A549 (cell line): ENCODE results near the gene DDI2. TPM values are rescaled to one million over a fixed set of nuclear protein-coding genes. Genes with fewer than 3 reads are reported as not detected.
"Not testable (repeated sequence)": the region's sequence is repeated elsewhere in the genome, so short reads cannot be mapped to it uniquely, and the experiment has no call there.

Experiments
- ATAC-seq, 2 experiments: fragments of 200-7000 bp in 1 of 2; fragments of >200 bp in 1 of 2; cut with Nextera tagmentation in 1 of 2; cut with Tn5 transposase in 1 of 2; 3 replicates each; pipeline versions ENCODE4 v1.8.0 to v1.9.1; 2018 to 2020; ENCODE audit warnings: mild to moderate bottlenecking in 1 of 2, moderate library complexity in 1 of 2
- CTCF ChIA-PET: fragments of 300-600 bp; sonication (Branson Sonifier 250); formaldehyde crosslinking; extraction: SDS; loops from one replicate; lab custom pipeline; 2021; ENCODE audit warnings: antibody characterized with exemption, inconsistent platforms; lab: Yijun Ruan, JAX
- POLR2A ChIA-PET: fragments of 350-600 bp; formaldehyde crosslinking; extraction: SDS; loops from one replicate; lab custom pipeline; 2021; ENCODE audit warnings: antibody characterized with exemption, inconsistent platforms; lab: Yijun Ruan, JAX
- DNase-seq, 2 experiments: peaks; one replicate each; pipeline versions ENCODE4 v3.0.0 to v3.0.0-alpha.2; 2011 to 2016; ENCODE audit warnings: low read depth in 1 of 2, low spot score in 1 of 2
- FAIRE-seq: peaks from 2 replicates; lab custom pipeline; 2011; peaks lifted over from hg19 to GRCh38; lab: Jason Lieb, UNC
- H3K27ac ChIP-seq, 2 experiments: fragments of >200 bp; sonication (Bioruptor Twin); formaldehyde crosslinking; 3 replicates each; pipeline ENCODE4 v1.5.1; 2016 to 2017
- H3K4me1 ChIP-seq: fragments of >200 bp; sonication (Bioruptor Twin); formaldehyde crosslinking; 3 replicates; pipeline ENCODE4 v1.6.1; 2016
- H3K4me2 ChIP-seq: fragments of >200 bp; sonication (Bioruptor Twin); formaldehyde crosslinking; 3 replicates; pipeline ENCODE4 v1.6.1; 2016
- H3K4me3 ChIP-seq: fragments of >200 bp; sonication (Bioruptor Twin); formaldehyde crosslinking; 3 replicates; pipeline ENCODE4 v1.5.1; 2016
- H3K9me3 ChIP-seq: fragments of >200 bp; sonication (Bioruptor Twin); formaldehyde crosslinking; 3 replicates; pipeline ENCODE4 v1.6.1; 2016
- ATOH8 ChIP-seq: fragments of 250-450 bp; sonication (Bioruptor Pico); IDR thresholded peaks from 2 replicates; pipeline ENCODE4 v1.5.0; 2020; ENCODE audit warnings: low read depth, mild to moderate bottlenecking, moderate library complexity
- BHLHE40 ChIP-seq: IDR thresholded peaks from 2 replicates; pipeline ENCODE4 v1.6.1; 2012; ENCODE audit warnings: low read depth, low read length, inconsistent platforms
- CBX8 ChIP-seq: fragments of 200-600 bp; sonication (generic); IDR thresholded peaks from 2 replicates; pipeline ENCODE4 v1.6.1; 2016
- CEBPB ChIP-seq, 2 experiments: fragments of >200 bp in 1 of 2; sonication (Bioruptor Twin) in 1 of 2; formaldehyde crosslinking in 1 of 2; IDR thresholded peaks; 2 replicates each; pipeline ENCODE4 v1.6.1; 2012 to 2016
- CTCF ChIP-seq: fragments of >200 bp; sonication (Bioruptor Twin); formaldehyde crosslinking; IDR thresholded peaks from 3 replicates; pipeline ENCODE4 v1.5.1; 2016
- EHF ChIP-seq: fragments of 250-450 bp; sonication (Bioruptor Pico); IDR thresholded peaks from 2 replicates; pipeline ENCODE4 v1.5.0; 2020; ENCODE audit warnings: mild to moderate bottlenecking
- EHMT2 ChIP-seq: fragments of 200-600 bp; sonication (generic); IDR thresholded peaks from 2 replicates; pipeline ENCODE4 v1.6.1; 2016; ENCODE audit warnings: antibody characterized with exemption, low read depth, mild to moderate bottlenecking, moderate library complexity
- ESRRA ChIP-seq: fragments of 150-350 bp; IDR thresholded peaks from 2 replicates; pipeline ENCODE4 v1.6.1; 2014; ENCODE audit warnings: mild to moderate bottlenecking, low read length, borderline replicate concordance
- HDAC2 ChIP-seq: fragments of 200-600 bp; sonication (generic); IDR thresholded peaks from 2 replicates; pipeline ENCODE4 v1.6.1; 2016
- HMGXB4 ChIP-seq: fragments of 250-450 bp; sonication (Bioruptor Pico); IDR thresholded peaks from 2 replicates; pipeline ENCODE4 v1.5.0; 2021; ENCODE audit warnings: mild to moderate bottlenecking, moderate library complexity, borderline replicate concordance
- HOXA7 ChIP-seq: fragments of 250-450 bp; sonication (Bioruptor Pico); IDR thresholded peaks from 2 replicates; pipeline ENCODE4 v1.5.0; 2020; ENCODE audit warnings: mild to moderate bottlenecking, moderate library complexity
- HOXB13 ChIP-seq: fragments of 250-450 bp; sonication (Bioruptor Pico); IDR thresholded peaks from 2 replicates; pipeline ENCODE4 v1.5.0; 2020; ENCODE audit warnings: low read depth, mild to moderate bottlenecking, moderate library complexity
- KDM5A ChIP-seq: fragments of 200-600 bp; sonication (generic); IDR thresholded peaks from 2 replicates; pipeline ENCODE4 v1.6.1; 2016; ENCODE audit warnings: antibody characterized with exemption, mild to moderate bottlenecking
- MYC ChIP-seq: IDR thresholded peaks from 2 replicates; pipeline ENCODE4 v1.6.1; 2012; ENCODE audit warnings: mild to moderate bottlenecking, inconsistent platforms, low read length, improper control_type of control experiment, borderline replicate concordance
- PHF8 ChIP-seq: fragments of 200-600 bp; sonication (generic); IDR thresholded peaks from 2 replicates; pipeline ENCODE4 v1.6.1; 2016; ENCODE audit warnings: low read depth, mild to moderate bottlenecking, antibody characterized with exemption, moderate library complexity, borderline replicate concordance
- POLR2AphosphoS2 ChIP-seq: conservative IDR thresholded peaks from 2 replicates; pipeline ENCODE4 v1.6.1; 2012; ENCODE audit warnings: low read length, improper control_type of control experiment, inconsistent platforms
- RAD21 ChIP-seq, 2 experiments: fragments of >200 bp in 1 of 2; sonication (Bioruptor Twin) in 1 of 2; formaldehyde crosslinking in 1 of 2; IDR thresholded peaks in 1 of 2; conservative IDR thresholded peaks in 1 of 2; 2 replicates in 1 of 2; 3 replicates in 1 of 2; pipeline ENCODE4 v1.6.1; 2012 to 2018; ENCODE audit warnings: inconsistent platforms in 1 of 2
- RARB ChIP-seq: fragments of 250-450 bp; sonication (Bioruptor Pico); IDR thresholded peaks from 2 replicates; pipeline ENCODE4 v1.8.0; 2021; ENCODE audit warnings: mild to moderate bottlenecking, moderate library complexity
- RFX5 ChIP-seq: fragments of 450-650 bp; IDR thresholded peaks from 2 replicates; pipeline ENCODE4 v1.7.1; 2014; ENCODE audit warnings: antibody characterized with exemption, mild to moderate bottlenecking, moderate library complexity
- RNF2 ChIP-seq: fragments of 200-600 bp; sonication (generic); IDR thresholded peaks from 2 replicates; pipeline ENCODE4 v1.6.1; 2016; ENCODE audit warnings: low read depth, mild to moderate bottlenecking, antibody characterized with exemption, moderate library complexity, borderline replicate concordance
- ZFP36 ChIP-seq: fragments of 450-650 bp; IDR thresholded peaks from 2 replicates; pipeline ENCODE4 v1.6.1; 2014; ENCODE audit warnings: borderline replicate concordance; ENCODE audit not compliant: partially characterized antibody
- ZNF302 ChIP-seq: fragments of 250-450 bp; sonication (Bioruptor Pico); IDR thresholded peaks from 2 replicates; pipeline ENCODE4 v1.9.0; 2021; ENCODE audit warnings: inconsistent platforms, mild to moderate bottlenecking, moderate library complexity
- WGBS: methylation state at CpG from one replicate; pipeline ENCODE4 v1.1.6; 2017; ENCODE audit errors: missing lambda C conversion rate; 5-methylcytosine and 5-hydroxymethylcytosine counted together
- polyA plus RNA-seq, 4 experiments: library from polyadenylated mRNA; depleted of rRNA in 3 of 4; stranded (reverse); fragments of >200 nt; fragmentation: RNase III in 1 of 4; extraction: RNeasy Plus Mini Kit Qiagen cat#74134 plus additional on column Dnase treatment in 1 of 4; gene quantifications; 2 replicates in 3 of 4; 3 replicates in 1 of 4; pipeline ENCODE4 v1.2.3, GENCODE V29; 2011 to 2017

Gene DDI2
- polyA plus RNA-seq, 2 of the 4 experiments (the other 2 are of a cell fraction) = 6.3 to 8.6 TPM

- Histone ChIP-seq H3K4me3 (no peak overlapping the region), H3K9me3 (no peaks in the 10 kb centered on the region), H3K4me1 (0 out of 3 replicates have a peak, but pooled peaks cover 4% of the 10 kb centered on the region), H3K4me2 (no peak overlapping the region), H3K27ac (no peak overlapping the region)
- ATAC-seq (no peak), FAIRE-seq (no peak), DNase-seq (no peak)
- CTCF ChIA-PET = no interaction called here
- WGBS = 83% methylated on average over 2 of the region's 2 CpGs
- POLR2A ChIA-PET = interaction anchor here (0.6 kb wide), 1 partner anchor 11 kb away, joined by 5 read pairs; no protein-coding TSS in a partner anchor
- no peak for TF ChIP-seq HOXB13 (CRISPR knock-in tag)
- no peak for TF ChIP-seq HDAC2
- no peak for TF ChIP-seq RNF2
- TF ChIP-seq CBX8 = no peak
Measured at GRCh38 chr1:15698201-15698600, 80.9 kb downstream of the DDI2 start.

GRCh38 chr1:15699321-15699720, 82.1 kb downstream of the DDI2 start:
- H3K27ac ChIP-seq, FAIRE-seq, ATAC-seq, DNase-seq, H3K4me2 ChIP-seq, CTCF ChIA-PET, H3K4me3 ChIP-seq, H3K4me1 ChIP-seq, H3K9me3 ChIP-seq, POLR2A ChIA-PET: not testable (repeated sequence)
- 91% methylated on average over 2 of the region's 4 CpGs for WGBS

GRCh38 chr1:15700508-15700907, 83.2 kb downstream of the DDI2 start:
- H3K27ac ChIP-seq = no peak overlapping the region
- no peaks in the 10 kb centered on the region for H3K9me3 ChIP-seq
- 0 out of 3 replicates have a peak, but pooled peaks cover 4% of the 10 kb centered on the region for H3K4me1 ChIP-seq
- DNase-seq (no peak), ATAC-seq (no peak), FAIRE-seq (no peak)
- TF ChIP-seq HOXA7 (CRISPR knock-in tag) (no peak), ZFP36 (no peak), RAD21 (conservative IDR thresholded peaks at IDR 0.05 in 1 of 2, IDR thresholded peaks at IDR 0.05 in 1 of 2) (no peak), ATOH8 (CRISPR knock-in tag) (no peak), HMGXB4 (no peak), KDM5A (no peak), RFX5 (no peak), CTCF (no peak), MYC (no peak), POLR2AphosphoS2 (no peak), EHMT2 (no peak), CEBPB (IDR thresholded peaks at IDR 0.05) (no peak), ESRRA (no peak), CBX8 (no peak), ZNF302 (CRISPR knock-in tag) (no peak), RARB (no peak), PHF8 (no peak), EHF (no peak), BHLHE40 (no peak)
- no peak overlapping the region for H3K4me3 ChIP-seq
- POLR2A ChIA-PET = no interaction called here
- WGBS = 94% methylated on average over 6 of the region's 6 CpGs
- CTCF ChIA-PET = no interaction called here
- H3K4me2 ChIP-seq = no peak overlapping the region
